ENCODE results near the gene TRPM5. TPM values are rescaled to one million over a fixed set of nuclear protein-coding genes. Genes with fewer than 3 reads are reported as not detected.

The TRPM5 gene
- total and polyA plus RNA-seq, 9 of the 15 experiments (the other 6 are each of a cell fraction or from before 2014, with no cell fraction given) = not detected

- ChIA-PET POLR2A (interaction anchor here (0.7 kb wide), 1 partner anchor 12 kb away, joined by 3 read pairs; no protein-coding TSS in a partner anchor), CTCF (ENCODE audit: low intra/inter-chr PET ratio) (no interaction called here)
- Histone ChIP-seq H3K9ac (ENCODE audit: insufficient read depth in 1 of 2, low read depth in 2 of 2, low read length in 2 of 2) (peak overlapping the region in 1 of 2 experiments; percentile 68; a peak in 1 of 4 replicates), H4K20me1 (replicated peaks; ENCODE audit: control insufficient read depth, insufficient read depth, low read length) (peaks cover 20% of the 10 kb centered on the region), H2AFZ (ENCODE audit: low read depth, low read length) (no peak overlapping the region), H3K9me3 (replicated peaks; ENCODE audit: control insufficient read depth, insufficient read depth, low read depth, low read length) (no peaks in the 10 kb centered on the region), H3K27ac (ENCODE audit: extremely low read depth, low read depth, low read length) (no peak overlapping the region), H3K9me1 (ENCODE audit: control insufficient read depth, insufficient read depth, low read length) (peaks cover 11% of the 10 kb centered on the region), H3K4me1 (replicated peaks in 1 of 2; ENCODE audit: control insufficient read depth in 2 of 2, insufficient read depth in 2 of 2, low read length in 2 of 2) (peaks cover 9 to 83% of the 10 kb centered on the region in 2 experiments; a peak in 4 of 5 replicates), H3K36me3 (ENCODE audit: control insufficient read depth, insufficient read depth, low read length) (peaks cover 74% of the 10 kb centered on the region; the same call in 2 of the 3 replicates), H3K4me3 (no peak overlapping the region), H3K27me3 (ENCODE audit: control insufficient read depth in 2 of 2, insufficient read depth in 2 of 2, low read length in 2 of 2) (no peaks in the 10 kb centered on the region), H3K79me2 (ENCODE audit: control insufficient read depth, insufficient read depth, low read length) (peaks cover 30% of the 10 kb centered on the region), H3K4me2 (ENCODE audit: insufficient read depth, low read length) (no peak overlapping the region)
- no peak for TF ChIP-seq DPF2 (IDR thresholded peaks at IDR 0.05)
- peak; percentile 5; the same call in 1 of the 2 replicates for TF ChIP-seq POLR2G (IDR thresholded peaks at IDR 0.05; ENCODE audit: low read depth, low read length)
- in situ Hi-C loops (cut with MboI) = no loop called here
- ATAC-seq (no peak), DNase-seq (ENCODE audit: extremely low read depth in 1 of 4, low spot score in 3 of 4) (no peak), FAIRE-seq (no peak)
- 92% methylated on average over 6 of the region's 8 CpGs for WGBS (ENCODE audit: insufficient coverage, low coverage, missing lambda C conversion rate)
- BruUV-seq (replicated peaks) = no TSS peak
- intact Hi-C loops (cut with micrococcal nuclease) = no loop called here
Observed at GRCh38 chr11:2394818-2395105, 49.6 kb downstream of the TRPM5 start.

Other genes starting within 250 kb of the TRPM5 start
- gene ASCL2, start 173.9 kb downstream of the TRPM5 start, total RNA-seq (2014; rRNA removed) = 1.4 and 1.7 TPM in 2 replicates
- gene ASCL2, start 173.9 kb downstream of the TRPM5 start, total RNA-seq (2014; rRNA removed; fragmentation: Illumina TruSeq; extraction: Trizol) = 0.11 TPM in 1 of 2 replicates, not detected in the other
- 0.36 and 0.53 TPM in 2 replicates for gene ASCL2, start 173.9 kb downstream of the TRPM5 start, total RNA-seq (2015; rRNA removed; fragmentation: Illumina TruSeq; extraction: Trizol)
- 1.1 and 1.2 TPM in 2 replicates for gene ASCL2, start 173.9 kb downstream of the TRPM5 start, total RNA-seq (2021)
- gene ASCL2, start 173.9 kb downstream of the TRPM5 start, polyA plus RNA-seq (2011; rRNA removed) = 0.07 and 0.15 TPM in 2 replicates
- 0.12 and 0.26 TPM in 2 replicates for gene ASCL2, start 173.9 kb downstream of the TRPM5 start, polyA plus RNA-seq (2014; fragmentation: Illumina TruSeq; extraction: Trizol)
- not detected for gene ASCL2, start 173.9 kb downstream of the TRPM5 start, polyA plus RNA-seq (2014; fragmentation: Nextera tagmentation; extraction: Ambion mirVana)
- gene ASCL2, start 173.9 kb downstream of the TRPM5 start, polyA plus RNA-seq (2014; rRNA removed) = 0.76 and 1.4 TPM in 2 replicates
- 1.3 and 2.0 TPM in 2 replicates for gene C11orf21, start 142.6 kb downstream of the TRPM5 start, total RNA-seq (2014; rRNA removed)
- 0.64 and 0.65 TPM in 2 replicates for gene C11orf21, start 142.6 kb downstream of the TRPM5 start, total RNA-seq (2014; rRNA removed; fragmentation: Illumina TruSeq; extraction: Trizol)
- gene C11orf21, start 142.6 kb downstream of the TRPM5 start, total RNA-seq (2015; rRNA removed; fragmentation: Illumina TruSeq; extraction: Trizol) = 2.3 and 2.5 TPM in 2 replicates
- gene C11orf21, start 142.6 kb downstream of the TRPM5 start, total RNA-seq (2021) = 2.1 and 2.6 TPM in 2 replicates
- 1.2 and 2.1 TPM in 2 replicates for gene C11orf21, start 142.6 kb downstream of the TRPM5 start, polyA plus RNA-seq (2011; rRNA removed)
- gene C11orf21, start 142.6 kb downstream of the TRPM5 start, polyA plus RNA-seq (2014; fragmentation: Illumina TruSeq; extraction: Trizol) = 1.0 and 1.3 TPM in 2 replicates
- gene C11orf21, start 142.6 kb downstream of the TRPM5 start, polyA plus RNA-seq (2014; fragmentation: Nextera tagmentation; extraction: Ambion mirVana) = under 1 TPM; 0.10 to 0.15 TPM
- gene C11orf21, start 142.6 kb downstream of the TRPM5 start, polyA plus RNA-seq (2014; rRNA removed) = 2.0 and 2.1 TPM in 2 replicates
- 3.0 and 3.4 TPM in 2 replicates for gene TSPAN32, start 142.5 kb downstream of the TRPM5 start, total RNA-seq (2014; rRNA removed)
- gene TSPAN32, start 142.5 kb downstream of the TRPM5 start, total RNA-seq (2014; rRNA removed; fragmentation: Illumina TruSeq; extraction: Trizol) = 0.86 and 1.4 TPM in 2 replicates
- 2.6 TPM in 2 replicates for gene TSPAN32, start 142.5 kb downstream of the TRPM5 start, total RNA-seq (2015; rRNA removed; fragmentation: Illumina TruSeq; extraction: Trizol)
- gene TSPAN32, start 142.5 kb downstream of the TRPM5 start, total RNA-seq (2021) = 4.8 and 5.9 TPM in 2 replicates
- gene TSPAN32, start 142.5 kb downstream of the TRPM5 start, polyA plus RNA-seq (2011; rRNA removed) = 4.2 and 9.4 TPM in 2 replicates
- 0.79 and 2.8 TPM in 2 replicates for gene TSPAN32, start 142.5 kb downstream of the TRPM5 start, polyA plus RNA-seq (2014; fragmentation: Illumina TruSeq; extraction: Trizol)
- gene TSPAN32, start 142.5 kb downstream of the TRPM5 start, polyA plus RNA-seq (2014; fragmentation: Nextera tagmentation; extraction: Ambion mirVana) = under 1 TPM; 0.21 to 0.57 TPM
- gene TSPAN32, start 142.5 kb downstream of the TRPM5 start, polyA plus RNA-seq (2014; rRNA removed) = 3.3 and 7.3 TPM in 2 replicates
- 43.3 and 67.2 TPM in 2 replicates for gene CD81, start 67.2 kb downstream of the TRPM5 start, total RNA-seq (2014; rRNA removed)
- gene CD81, start 67.2 kb downstream of the TRPM5 start, total RNA-seq (2014; rRNA removed; fragmentation: Illumina TruSeq; extraction: Trizol) = 37.4 and 60.2 TPM in 2 replicates
- 61.7 and 64.8 TPM in 2 replicates for gene CD81, start 67.2 kb downstream of the TRPM5 start, total RNA-seq (2015; rRNA removed; fragmentation: Illumina TruSeq; extraction: Trizol)
- 181 and 189 TPM in 2 replicates for gene CD81, start 67.2 kb downstream of the TRPM5 start, total RNA-seq (2021)
- gene CD81, start 67.2 kb downstream of the TRPM5 start, polyA plus RNA-seq (2011; rRNA removed) = 76.9 and 103 TPM in 2 replicates
- gene CD81, start 67.2 kb downstream of the TRPM5 start, polyA plus RNA-seq (2014; fragmentation: Illumina TruSeq; extraction: Trizol) = 163 and 169 TPM in 2 replicates
- 1 to 10 TPM; 2.4 to 7.0 TPM for gene CD81, start 67.2 kb downstream of the TRPM5 start, polyA plus RNA-seq (2014; fragmentation: Nextera tagmentation; extraction: Ambion mirVana)
- 105 and 114 TPM in 2 replicates for gene CD81, start 67.2 kb downstream of the TRPM5 start, polyA plus RNA-seq (2014; rRNA removed)
- 53.4 and 63.9 TPM in 2 replicates for gene TSSC4, start 43.8 kb downstream of the TRPM5 start, total RNA-seq (2014; rRNA removed)
- 3.7 and 4.7 TPM in 2 replicates for gene TSSC4, start 43.8 kb downstream of the TRPM5 start, total RNA-seq (2014; rRNA removed; fragmentation: Illumina TruSeq; extraction: Trizol)
- 35.3 and 35.5 TPM in 2 replicates for gene TSSC4, start 43.8 kb downstream of the TRPM5 start, total RNA-seq (2015; rRNA removed; fragmentation: Illumina TruSeq; extraction: Trizol)
- 49.0 and 54.2 TPM in 2 replicates for gene TSSC4, start 43.8 kb downstream of the TRPM5 start, total RNA-seq (2021)
- 11.0 and 16.2 TPM in 2 replicates for gene TSSC4, start 43.8 kb downstream of the TRPM5 start, polyA plus RNA-seq (2011; rRNA removed)
- gene TSSC4, start 43.8 kb downstream of the TRPM5 start, polyA plus RNA-seq (2014; fragmentation: Illumina TruSeq; extraction: Trizol) = 6.2 and 22.8 TPM in 2 replicates
- 1 to 10 TPM in 1 of 2 experiments, under 1 TPM in 1; 0.41 to 2.8 TPM for gene TSSC4, start 43.8 kb downstream of the TRPM5 start, polyA plus RNA-seq (2014; fragmentation: Nextera tagmentation; extraction: Ambion mirVana)
- gene TSSC4, start 43.8 kb downstream of the TRPM5 start, polyA plus RNA-seq (2014; rRNA removed) = 29.1 and 32.5 TPM in 2 replicates
- gene KCNQ1, start 494 bp upstream of the TRPM5 start, total RNA-seq (2014; rRNA removed) = not detected in 2 replicates
- gene KCNQ1, start 494 bp upstream of the TRPM5 start, total RNA-seq (2014; rRNA removed; fragmentation: Illumina TruSeq; extraction: Trizol) = not detected in 2 replicates
- not detected in 2 replicates for gene KCNQ1, start 494 bp upstream of the TRPM5 start, total RNA-seq (2015; rRNA removed; fragmentation: Illumina TruSeq; extraction: Trizol)
- 0.44 and 0.45 TPM in 2 replicates for gene KCNQ1, start 494 bp upstream of the TRPM5 start, total RNA-seq (2021)
- gene KCNQ1, start 494 bp upstream of the TRPM5 start, polyA plus RNA-seq (2011; rRNA removed) = not detected in 2 replicates
- not detected in 2 replicates for gene KCNQ1, start 494 bp upstream of the TRPM5 start, polyA plus RNA-seq (2014; fragmentation: Illumina TruSeq; extraction: Trizol)
- gene KCNQ1, start 494 bp upstream of the TRPM5 start, polyA plus RNA-seq (2014; fragmentation: Nextera tagmentation; extraction: Ambion mirVana) = not detected
- not detected in 2 replicates for gene KCNQ1, start 494 bp upstream of the TRPM5 start, polyA plus RNA-seq (2014; rRNA removed)

Data from K562 (cell line).